AG04449 (cell line): ENCODE data around the gene OS9.

Experiments
- CTCF ChIA-PET: fragments of 350-600 bp; formaldehyde crosslinking; extraction: SDS; loops from one replicate; lab custom pipeline; 2021; ENCODE audit warnings: antibody characterized with exemption; lab: Yijun Ruan, JAX
- POLR2A ChIA-PET: fragments of 400-600, 350-600 bp; formaldehyde crosslinking; extraction: SDS; loops from one replicate; lab custom pipeline; 2020; ENCODE audit warnings: antibody characterized with exemption, inconsistent platforms; lab: Yijun Ruan, JAX
- DNase-seq: peaks from one replicate; pipeline ENCODE4 v3.0.0-alpha.2; 2010; ENCODE audit warnings: low read depth, low spot score
- H3K4me3 ChIP-seq: 2 replicates; pipeline ENCODE4 v1.5.1; 2011; ENCODE audit warnings: low read depth, mild to moderate bottlenecking, control low read depth, low read length
- CTCF ChIP-seq: IDR thresholded peaks from one replicate; pipeline ENCODE4 v1.5.1; 2011; ENCODE audit warnings: mild to moderate bottlenecking, moderate library complexity, low read length, control low read depth, inconsistent platforms; ENCODE audit not compliant: insufficient read depth; ENCODE audit errors: missing control alignments

OS9 gene

GRCh38 chr12:57758552-57759359 lies 64.8 kb downstream of the OS9 start:
- CTCF ChIA-PET, result interaction anchor here (0.6 to 1.9 kb wide), 7 partner anchors 8 to 147 kb away, joined by 3 to 10 read pairs (median 5); partner anchors contain the start of gene CYP27B1
- no peak for DNase-seq
- POLR2A ChIA-PET, result no interaction called here

DNA sequence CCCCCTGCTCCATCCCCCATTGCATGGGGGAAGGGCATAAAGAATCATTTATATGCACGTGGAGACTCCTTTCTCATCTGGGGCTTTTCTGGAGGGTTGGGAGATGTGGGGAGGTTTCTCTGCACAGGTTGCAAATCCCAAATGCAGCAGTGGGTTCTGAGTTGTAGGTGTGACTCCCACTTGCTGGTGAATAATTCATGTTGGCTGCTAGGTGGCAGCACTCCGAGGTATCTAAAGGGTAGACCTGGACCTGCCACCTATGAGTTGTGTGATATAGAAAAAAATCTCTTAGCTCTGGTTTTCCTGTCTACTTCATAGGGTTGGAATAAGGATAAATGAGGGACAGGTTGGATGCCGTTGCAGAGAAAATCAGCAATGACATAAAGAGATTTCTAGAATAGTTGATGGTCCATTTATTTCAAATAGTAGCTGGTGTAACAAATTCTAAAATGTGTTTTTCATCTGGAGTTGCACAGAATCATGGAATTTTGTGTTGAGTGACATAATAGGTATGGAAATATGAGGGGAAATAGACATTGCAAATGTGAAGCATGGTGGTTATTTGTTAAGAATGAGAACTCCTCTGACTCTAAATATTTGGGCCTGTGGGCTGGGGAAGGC lies 65.5 kb downstream of the OS9 start:
- ChIA-PET CTCF (interaction anchor here (0.7 to 1.9 kb wide), 11 partner anchors 8 to 138 kb away, joined by 3 to 10 read pairs (median 4); partner anchors contain the start of genes CYP27B1 and TSFM), POLR2A (no interaction called here)
- H3K4me3 ChIP-seq, result no peak overlapping the region
- no peak for DNase-seq
- TF ChIP-seq CTCF, result peak; percentile 28

More at GRCh38 chr12:57758552-57759359, 64.8 kb downstream of the OS9 start:
- no peak for TF ChIP-seq CTCF
- H3K4me3 ChIP-seq, result no peak overlapping the region

DNA sequence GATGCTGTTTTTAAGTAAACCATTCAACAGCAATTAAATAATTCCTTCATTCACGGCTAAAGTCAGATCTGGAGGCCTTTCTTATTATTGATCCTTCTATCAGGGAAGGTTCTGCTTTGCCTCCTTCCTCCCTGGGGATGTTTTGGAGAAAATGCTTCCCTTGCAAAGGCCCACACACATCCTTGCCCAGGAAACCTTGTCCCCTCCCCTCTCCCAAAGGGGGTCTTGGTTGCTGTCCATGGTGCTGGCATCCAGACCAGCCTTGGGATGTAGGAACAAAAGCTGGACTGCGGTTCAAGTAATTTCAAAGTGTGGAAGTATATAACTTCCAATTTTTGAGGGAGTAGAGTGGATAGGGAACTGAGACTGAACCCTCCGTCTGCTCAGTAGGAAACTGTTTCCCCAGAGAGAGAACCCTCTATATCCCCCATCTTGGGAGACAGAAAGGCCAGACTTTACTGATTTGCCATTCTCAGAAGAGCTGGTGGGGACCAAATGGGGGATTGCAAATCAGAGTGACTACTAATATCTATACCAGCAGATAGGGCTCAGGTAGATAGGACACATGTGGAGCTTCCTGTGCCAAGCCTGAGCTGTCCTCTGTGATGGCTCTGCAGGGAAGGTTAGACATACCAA lies 66.5 kb downstream of the OS9 start:
- POLR2A ChIA-PET, result no interaction called here
- no peak overlapping the region for H3K4me3 ChIP-seq
- DNase-seq, result no peak
- TF ChIP-seq CTCF, result no peak
- CTCF ChIA-PET, result interaction anchor here (0.6 to 1.9 kb wide), 8 partner anchors 8 to 145 kb away, joined by 3 to 10 read pairs (median 3); partner anchors contain the start of genes CDK4, EEF1AKMT3 and METTL1

GRCh38 chr12:57761391-57761998 lies 67.6 kb downstream of the OS9 start:
- ChIA-PET CTCF (interaction anchor here (0.7 to 2.2 kb wide), 3 partner anchors 9 to 177 kb away, joined by 3 to 6 read pairs (median 4); partner anchors contain the start of gene CDK4), POLR2A (no interaction called here)
- no peak for TF ChIP-seq CTCF
- DNase-seq, result no peak
- H3K4me3 ChIP-seq, result no peak overlapping the region

DNA sequence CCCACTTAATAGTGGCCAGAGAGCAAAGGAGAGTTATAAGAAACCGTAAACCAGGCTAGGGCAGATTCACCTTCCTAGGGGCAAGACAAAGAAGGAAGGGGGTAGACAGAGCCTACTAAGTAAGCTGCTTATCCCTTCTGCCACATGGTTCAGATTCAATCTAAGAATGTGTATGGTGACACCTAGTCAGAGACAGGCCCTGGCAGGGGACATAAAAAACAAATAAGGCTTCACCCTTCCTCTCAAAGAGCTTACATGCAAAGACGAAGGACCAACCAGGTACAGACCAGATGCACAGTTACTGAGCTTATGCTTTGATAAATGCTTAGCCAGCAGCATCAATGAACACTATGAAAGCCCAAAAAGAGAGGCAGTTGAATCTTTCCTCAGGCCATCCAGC lies 68.5 kb downstream of the OS9 start:
- no peak overlapping the region for H3K4me3 ChIP-seq
- CTCF ChIA-PET, result interaction anchor here (2.2 kb wide), 1 partner anchor 178 kb away, joined by 6 read pairs; no protein-coding TSS in a partner anchor
- DNase-seq, result no peak
- no peak for TF ChIP-seq CTCF
- POLR2A ChIA-PET, result no interaction called here
